Activated CD8-positive, alpha-beta T cell treated with anti-CD3 and anti-CD28 coated beads for 36 hours (primary cell): Measurements from ENCODE around the gene CLPTM1. TPM values are rescaled to one million over a fixed set of nuclear protein-coding genes. Genes with fewer than 3 reads are reported as not detected.
A peak's percentile ranks its signal among the peaks of the same experiment; 100 is the strongest.

Source experiments
- ATAC-seq: fragments of 200-7000 bp; cut with Tn5 transposase; one replicate; pipeline ENCODE4 v1.10.0; 2021; ENCODE audit warnings: mild to moderate bottlenecking, moderate library complexity
- CTCF ChIA-PET: fragments of 350-600 bp; sonication (Branson Sonifier 250); formaldehyde crosslinking; loops from one replicate; lab custom pipeline; 2021; ENCODE audit warnings: antibody characterized with exemption; lab: Charles Lee
- POLR2A ChIA-PET: fragments of 350-600 bp; sonication (Branson Sonifier 250); formaldehyde crosslinking; loops from one replicate; lab custom pipeline; 2021; ENCODE audit warnings: antibody characterized with exemption; lab: Charles Lee
- DNase-seq: peaks from one replicate; pipeline ENCODE4 v3.0.0-alpha.2; 2020
- H3K27ac Mint-ChIP-seq: one replicate; pipeline ENCODE4 v1.8.0; 2021; ENCODE audit warnings: mild to moderate bottlenecking, mixed read lengths
- H3K27me3 Mint-ChIP-seq: one replicate; pipeline ENCODE4 v1.8.0; 2021; ENCODE audit warnings: mixed read lengths
- H3K36me3 Mint-ChIP-seq: one replicate; pipeline ENCODE4 v1.8.0; 2021; ENCODE audit warnings: low read depth, mixed read lengths
- H3K4me1 Mint-ChIP-seq: one replicate; pipeline ENCODE4 v1.8.0; 2021; ENCODE audit warnings: low read depth, mixed read lengths
- H3K4me3 Mint-ChIP-seq: one replicate; pipeline ENCODE4 v1.8.0; 2021; ENCODE audit warnings: mild to moderate bottlenecking, moderate library complexity, mixed read lengths
- H3K9me3 Mint-ChIP-seq: one replicate; pipeline ENCODE4 v1.8.0; 2021; ENCODE audit warnings: mixed read lengths
- intact Hi-C: fragments of 100-400 bp; cut with micrococcal nuclease; formaldehyde crosslinking; loops from one replicate; pipeline ENCODE4 v1.10.0; 2022
- total RNA-seq, 2 experiments: library from RNA; stranded (reverse); gene quantifications; one replicate each; pipeline ENCODE4 v1.2.3, GENCODE V29; 2021
- TF ChIP-seq, protein P1 (sequence below): fragments of 200-600 bp; IDR thresholded peaks from one replicate; pipeline ENCODE4 v1.8.0; 2022; ENCODE audit warnings: antibody characterized with exemption, mild to moderate bottlenecking

Gene CLPTM1
- total RNA-seq, 2 experiments from 2014 or later: 38.6 to 39.8 TPM

DNA sequence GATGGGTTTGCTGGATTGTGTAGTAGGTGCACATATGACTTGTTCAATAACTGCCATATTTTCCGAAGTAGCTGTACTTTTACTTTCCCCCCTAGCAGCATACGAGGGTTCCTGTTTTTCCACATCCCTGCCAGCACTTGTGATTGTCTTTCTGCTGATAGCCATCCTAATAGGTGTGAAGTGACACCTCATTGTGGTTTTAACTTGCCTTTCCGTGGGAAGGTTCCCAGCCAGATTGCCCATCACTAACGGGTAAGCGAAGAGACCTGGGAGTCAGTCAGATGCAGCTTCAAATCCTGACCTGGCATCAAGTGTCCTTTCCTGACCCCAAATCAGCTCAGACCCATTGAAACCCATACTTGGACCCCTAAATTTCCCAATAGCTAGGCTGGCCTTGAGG is 4.5 kb downstream of the CLPTM1 start:
- TF ChIP-seq, protein P1, sequence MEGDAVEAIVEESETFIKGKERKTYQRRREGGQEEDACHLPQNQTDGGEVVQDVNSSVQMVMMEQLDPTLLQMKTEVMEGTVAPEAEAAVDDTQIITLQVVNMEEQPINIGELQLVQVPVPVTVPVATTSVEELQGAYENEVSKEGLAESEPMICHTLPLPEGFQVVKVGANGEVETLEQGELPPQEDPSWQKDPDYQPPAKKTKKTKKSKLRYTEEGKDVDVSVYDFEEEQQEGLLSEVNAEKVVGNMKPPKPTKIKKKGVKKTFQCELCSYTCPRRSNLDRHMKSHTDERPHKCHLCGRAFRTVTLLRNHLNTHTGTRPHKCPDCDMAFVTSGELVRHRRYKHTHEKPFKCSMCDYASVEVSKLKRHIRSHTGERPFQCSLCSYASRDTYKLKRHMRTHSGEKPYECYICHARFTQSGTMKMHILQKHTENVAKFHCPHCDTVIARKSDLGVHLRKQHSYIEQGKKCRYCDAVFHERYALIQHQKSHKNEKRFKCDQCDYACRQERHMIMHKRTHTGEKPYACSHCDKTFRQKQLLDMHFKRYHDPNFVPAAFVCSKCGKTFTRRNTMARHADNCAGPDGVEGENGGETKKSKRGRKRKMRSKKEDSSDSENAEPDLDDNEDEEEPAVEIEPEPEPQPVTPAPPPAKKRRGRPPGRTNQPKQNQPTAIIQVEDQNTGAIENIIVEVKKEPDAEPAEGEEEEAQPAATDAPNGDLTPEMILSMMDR: no peak
- CTCF ChIA-PET: no interaction called here
- DNase-seq (no peak), ATAC-seq (no peak)
- Mint-ChIP-seq H3K9me3 (no peaks in the 10 kb centered on the region), H3K4me3 (no peak overlapping the region), H3K36me3 (peaks cover 6% of the 10 kb centered on the region), H3K27me3 (no peaks in the 10 kb centered on the region), H3K27ac (peak overlapping the region; percentile 44), H3K4me1 (peaks cover 42% of the 10 kb centered on the region)
- intact Hi-C loops: no loop called here
- POLR2A ChIA-PET: interaction anchor here (0.6 to 1.0 kb wide), 2 partner anchors 56 to 102 kb away, joined by 3 to 4 read pairs; no protein-coding TSS in a partner anchor

DNA sequence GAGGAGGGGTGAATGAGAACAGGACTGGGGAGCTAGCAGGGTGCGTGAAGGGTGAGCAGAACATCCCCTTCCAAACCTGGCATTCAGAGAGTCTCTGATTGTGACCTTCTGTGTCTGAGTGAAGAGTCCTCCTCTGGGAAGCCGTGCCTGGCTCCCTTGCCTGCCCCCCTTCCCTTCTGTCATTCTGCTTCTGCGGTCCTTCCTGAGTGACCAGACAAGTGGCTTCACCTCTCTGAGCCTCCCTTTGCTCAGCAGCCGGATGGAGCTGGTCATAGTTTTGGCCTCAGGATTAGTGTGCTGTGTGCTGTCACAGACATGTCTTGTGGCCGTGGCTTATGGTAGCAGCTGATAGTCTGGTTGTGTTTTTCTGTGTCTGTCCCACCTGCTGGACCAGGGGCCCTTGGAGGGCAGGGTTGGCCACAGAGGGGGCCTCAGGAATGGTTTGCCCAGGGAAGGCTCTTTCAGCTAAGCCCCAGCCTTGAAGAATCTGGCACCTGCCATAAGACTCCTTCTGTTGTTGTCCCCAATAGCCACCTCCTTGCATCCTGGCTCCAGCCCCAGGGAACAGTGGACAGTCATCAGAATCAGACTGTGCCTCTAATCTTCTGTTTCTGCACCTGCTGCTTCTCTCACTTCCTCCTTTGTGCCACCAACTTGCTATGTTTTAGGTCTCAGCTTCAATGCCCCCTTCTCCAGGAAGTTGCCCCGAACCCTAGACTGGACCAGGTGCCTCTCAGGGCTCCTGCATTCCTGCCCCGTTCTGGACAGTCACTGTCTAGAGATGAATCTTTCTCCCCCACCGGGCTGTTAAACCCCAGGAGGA is 5.9 kb downstream of the CLPTM1 start:
- H3K4me3 Mint-ChIP-seq: no peak overlapping the region
- H3K36me3 Mint-ChIP-seq: peaks cover 9% of the 10 kb centered on the region
- H3K4me1 Mint-ChIP-seq: peaks cover 37% of the 10 kb centered on the region
- ATAC-seq: no peak
- CTCF ChIA-PET: no interaction called here
- POLR2A ChIA-PET: no interaction called here
- intact Hi-C loops: no loop called here
- no peaks in the 10 kb centered on the region for H3K9me3 Mint-ChIP-seq
- H3K27me3 Mint-ChIP-seq: no peaks in the 10 kb centered on the region
- TF ChIP-seq, protein P1: no peak
- no peak for DNase-seq
- peak overlapping the region; percentile 46 for H3K27ac Mint-ChIP-seq

DNA sequence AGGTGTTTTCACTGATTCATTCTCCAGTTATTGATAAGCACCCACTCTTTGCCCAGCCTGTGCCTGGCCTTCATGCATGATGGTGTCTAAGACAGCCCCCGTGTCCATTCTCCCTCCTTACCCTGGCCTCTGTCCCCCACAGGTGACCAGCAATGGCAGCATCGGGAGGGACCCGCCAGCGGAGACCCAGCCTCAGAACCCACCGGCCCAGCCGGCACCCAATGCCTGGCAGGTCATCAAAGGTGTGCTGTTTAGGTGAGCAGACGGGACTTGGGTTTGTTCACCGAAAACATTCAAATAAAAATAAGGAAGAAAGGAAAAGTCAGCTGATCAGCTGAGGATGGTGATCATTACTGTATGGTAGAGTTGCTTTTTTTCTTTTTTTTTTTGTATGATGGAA is 6.6 kb downstream of the CLPTM1 start:
- intact Hi-C loops: no loop called here
- DNase-seq: no peak
- ChIA-PET CTCF (interaction anchor here (1.1 kb wide), 1 partner anchor 10 kb away, joined by 4 read pairs; no protein-coding TSS in a partner anchor), POLR2A (no interaction called here)
- H3K9me3 Mint-ChIP-seq: no peaks in the 10 kb centered on the region
- peaks cover 30% of the 10 kb centered on the region for H3K4me1 Mint-ChIP-seq
- H3K36me3 Mint-ChIP-seq: peaks cover 9% of the 10 kb centered on the region
- TF ChIP-seq, protein P1: no peak
- H3K4me3 Mint-ChIP-seq: no peak overlapping the region
- ATAC-seq: no peak
- H3K27ac Mint-ChIP-seq: no peak overlapping the region
- H3K27me3 Mint-ChIP-seq: no peaks in the 10 kb centered on the region

DNA sequence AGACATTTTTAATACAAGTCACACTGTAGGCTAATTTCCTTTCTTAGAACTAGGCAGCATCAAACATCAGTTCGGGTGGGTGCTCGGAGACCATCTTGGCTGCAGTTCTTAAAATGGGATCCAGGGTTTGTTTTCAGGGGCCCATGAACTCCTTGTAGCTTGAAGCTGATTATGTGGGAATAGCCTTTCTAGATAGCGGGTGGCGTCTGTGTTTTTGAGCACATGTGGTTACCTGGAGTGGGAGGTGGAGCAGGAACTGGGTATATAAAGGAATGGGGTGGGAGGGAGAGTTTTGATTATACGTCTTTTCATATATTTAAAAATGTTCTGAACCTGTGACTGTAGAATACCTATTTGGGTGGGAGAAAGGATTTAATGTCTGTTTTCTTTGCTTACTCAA is 12.9 kb downstream of the CLPTM1 start:
- ATAC-seq (no peak), DNase-seq (no peak)
- Mint-ChIP-seq H3K27me3 (no peaks in the 10 kb centered on the region), H3K4me1 (peaks cover 3% of the 10 kb centered on the region), H3K9me3 (no peaks in the 10 kb centered on the region), H3K4me3 (no peak overlapping the region), H3K27ac (no peak overlapping the region), H3K36me3 (peaks cover 10% of the 10 kb centered on the region)
- intact Hi-C loops: no loop called here
- TF ChIP-seq, protein P1: no peak
- ChIA-PET CTCF (no interaction called here), POLR2A (no interaction called here)

DNA sequence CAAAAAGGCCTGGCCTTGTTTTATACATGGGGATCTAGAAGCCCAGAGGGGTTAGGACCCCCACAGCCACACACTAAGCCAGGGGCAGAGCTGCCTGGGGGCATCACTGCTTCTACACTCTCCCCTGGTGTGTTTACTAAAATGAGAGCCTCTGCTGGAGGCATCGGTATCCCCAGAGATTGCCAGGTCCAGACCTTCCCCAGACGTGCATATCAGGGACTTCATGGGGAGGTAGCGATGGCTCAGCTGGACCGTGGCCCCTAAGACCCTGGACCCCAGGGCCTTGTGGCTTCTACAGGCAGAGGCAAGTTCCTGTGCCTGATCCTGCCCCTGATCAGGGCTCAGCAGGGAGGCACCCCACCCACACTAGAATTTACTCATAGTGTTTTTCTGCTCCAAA is 13.5 kb downstream of the CLPTM1 start:
- intact Hi-C loops: no loop called here
- Mint-ChIP-seq H3K27ac (no peak overlapping the region), H3K27me3 (no peaks in the 10 kb centered on the region), H3K36me3 (peaks cover 10% of the 10 kb centered on the region), H3K9me3 (no peaks in the 10 kb centered on the region), H3K4me3 (no peak overlapping the region), H3K4me1 (peaks cover 3% of the 10 kb centered on the region)
- ATAC-seq: no peak
- ChIA-PET CTCF (interaction anchor here (1.2 kb wide), 1 partner anchor 17 kb away, joined by 4 read pairs; no protein-coding TSS in a partner anchor), POLR2A (no interaction called here)
- no peak for DNase-seq
- TF ChIP-seq, protein P1: no peak
